Stimulated activated CD4-positive, alpha-beta T cell treated with anti-CD3 and anti-CD28 coated beads, TNF-alpha, amount 100 ng/mL, for 4 hours (primary cell): ENCODE measurements around the gene EXOSC2.

ENCODE experiments used
- DNase-seq, 3 experiments: peaks; one replicate each; pipeline ENCODE4 v3.0.0-alpha.2; 2020; ENCODE audit warnings: low read depth in 3 of 3

Gene EXOSC2, protein sequence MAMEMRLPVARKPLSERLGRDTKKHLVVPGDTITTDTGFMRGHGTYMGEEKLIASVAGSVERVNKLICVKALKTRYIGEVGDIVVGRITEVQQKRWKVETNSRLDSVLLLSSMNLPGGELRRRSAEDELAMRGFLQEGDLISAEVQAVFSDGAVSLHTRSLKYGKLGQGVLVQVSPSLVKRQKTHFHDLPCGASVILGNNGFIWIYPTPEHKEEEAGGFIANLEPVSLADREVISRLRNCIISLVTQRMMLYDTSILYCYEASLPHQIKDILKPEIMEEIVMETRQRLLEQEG

DNA sequence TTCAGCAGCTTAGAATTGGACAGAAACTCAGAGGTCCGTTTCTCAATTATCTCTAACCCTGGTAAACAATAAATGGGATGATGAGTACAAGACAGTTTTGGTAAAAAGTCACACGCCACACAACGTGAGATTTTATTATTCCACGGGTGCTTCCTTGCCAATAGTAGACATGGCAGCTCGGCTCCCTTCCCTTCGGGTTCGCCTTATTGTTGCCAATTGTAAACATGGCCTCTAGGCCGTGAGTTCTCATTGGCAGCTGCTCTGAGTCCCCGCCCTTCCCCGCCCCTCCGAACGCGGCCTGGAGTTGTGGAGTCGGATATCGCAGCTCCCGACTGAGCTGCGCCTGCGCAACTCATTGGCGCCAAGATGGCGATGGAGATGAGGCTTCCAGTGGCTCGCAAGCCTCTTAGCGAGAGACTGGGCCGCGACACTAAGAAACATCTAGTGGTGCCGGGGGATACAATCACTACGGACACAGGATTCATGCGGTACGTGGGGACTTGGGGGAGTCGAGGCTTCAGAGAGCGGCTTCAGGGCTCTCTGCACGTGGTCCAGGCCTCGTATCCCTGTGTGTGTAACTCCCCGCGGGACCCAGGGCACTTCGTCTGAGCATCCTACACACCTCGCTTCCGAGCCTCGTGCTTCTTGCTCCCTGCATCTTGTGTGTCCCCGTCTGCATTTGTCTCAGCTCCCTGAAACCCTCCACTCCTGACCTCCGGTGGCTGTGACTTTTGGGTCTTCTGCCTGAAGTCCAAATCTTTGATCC lies at the start of gene EXOSC2:
EXOSC2 (plus strand) TSS at position 355 of the 766 bp plus-strand sequence; CDS start at position 367, 12 bp downstream.
- DNase-seq, result peak; percentile 94 to 97 (median 95)

DNA sequence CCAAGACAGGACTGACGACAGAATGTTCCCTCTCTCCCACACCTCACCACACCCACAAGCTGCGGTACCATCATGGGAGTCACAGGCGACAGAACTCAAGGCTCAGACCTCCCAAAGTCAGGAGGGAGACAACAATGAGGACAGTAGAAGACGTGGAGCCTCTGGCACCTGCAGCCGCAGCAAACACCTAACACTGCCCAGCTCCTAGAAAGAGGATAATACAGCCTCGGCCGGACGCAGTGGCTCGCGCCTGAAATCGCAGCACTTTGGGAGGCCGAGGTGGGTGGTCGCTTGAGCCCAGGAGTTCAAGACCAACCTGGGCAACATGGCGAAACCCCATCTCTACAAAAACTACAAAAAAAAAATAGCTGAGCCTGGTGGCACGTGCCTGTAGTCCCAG lies 42.4 kb upstream of the EXOSC2 start:
- no peak for DNase-seq

DNA sequence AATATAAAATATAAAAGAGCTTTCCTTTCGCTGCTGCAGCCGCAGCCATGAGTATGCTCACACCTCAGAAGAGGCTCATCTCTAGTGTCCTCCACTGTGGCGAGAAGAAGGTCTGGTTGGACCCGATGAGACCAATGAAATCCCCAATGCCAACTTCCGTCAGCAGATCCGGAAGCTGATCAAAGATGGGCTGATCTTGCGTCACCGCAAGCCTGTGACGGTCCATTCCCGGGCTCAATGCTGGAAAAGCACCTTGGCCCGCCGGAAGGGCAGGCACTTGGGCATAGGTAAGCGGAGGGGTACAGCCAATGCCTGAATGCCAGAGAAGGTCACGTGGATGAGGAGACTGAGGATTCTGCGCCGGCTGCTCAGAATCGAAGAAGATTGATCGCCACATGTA lies 41.8 kb upstream of the EXOSC2 start:
- DNase-seq, result no peak

DNA sequence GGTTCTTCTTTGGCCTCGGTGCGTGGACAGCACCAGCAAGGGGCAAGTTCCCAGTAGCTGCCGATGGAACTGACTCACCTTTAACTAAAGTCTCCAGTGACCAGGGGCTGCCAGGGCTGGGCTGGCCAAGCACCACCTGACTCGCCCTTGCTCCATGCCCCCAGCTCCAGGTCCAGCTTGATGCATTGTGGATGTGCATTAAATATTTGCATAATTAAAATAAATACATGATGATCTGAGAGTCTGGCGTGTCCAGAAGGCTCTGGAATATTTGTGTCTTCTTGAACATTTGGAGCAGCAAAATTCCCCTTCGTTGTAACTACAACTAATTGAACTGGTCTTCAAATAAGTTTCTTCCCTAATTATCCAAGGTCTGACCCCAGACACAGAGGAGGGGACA lies 38.7 kb upstream of the EXOSC2 start:
- DNase-seq, result no peak

DNA sequence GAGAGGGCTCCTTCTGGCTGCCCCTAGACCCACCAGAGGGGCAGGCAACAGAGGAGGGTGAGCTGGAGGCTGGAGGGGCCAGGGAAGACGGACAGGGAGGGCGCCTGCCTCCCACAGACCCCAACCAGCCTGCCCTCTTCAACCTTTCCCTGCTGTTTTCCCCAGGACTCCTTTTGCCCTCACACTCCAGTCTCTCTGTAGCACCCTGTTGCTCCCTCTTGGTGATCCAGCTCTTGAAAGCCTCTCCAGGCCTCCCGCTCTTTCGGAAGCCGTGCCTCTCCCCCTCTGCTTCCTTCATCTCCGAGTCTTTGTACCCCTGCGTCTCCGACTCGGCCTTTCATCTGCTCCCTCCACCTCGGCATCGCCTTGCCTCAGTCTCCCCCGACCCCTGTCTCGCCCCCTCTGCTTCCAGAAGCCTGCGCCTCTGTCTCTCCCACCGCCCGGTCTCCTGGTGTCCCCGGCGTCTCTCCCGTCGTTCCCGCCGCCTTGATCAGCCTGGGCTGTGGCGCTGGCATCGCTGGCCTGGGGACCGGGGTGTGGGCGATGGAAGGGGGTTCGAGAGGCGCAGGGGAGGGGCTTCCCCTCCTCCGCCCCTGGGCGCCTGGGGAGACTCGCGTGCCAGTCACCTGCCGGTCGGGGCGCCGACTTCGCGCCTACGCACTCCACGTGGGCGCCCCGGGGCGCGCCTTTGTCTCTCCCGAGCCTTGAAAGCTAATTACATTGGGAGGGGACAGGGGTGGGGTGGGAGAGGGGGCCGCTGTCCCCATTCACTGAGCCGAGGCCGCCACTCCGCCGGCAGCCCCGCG lies 34.5 kb upstream of the EXOSC2 start:
- no peak for DNase-seq

DNA sequence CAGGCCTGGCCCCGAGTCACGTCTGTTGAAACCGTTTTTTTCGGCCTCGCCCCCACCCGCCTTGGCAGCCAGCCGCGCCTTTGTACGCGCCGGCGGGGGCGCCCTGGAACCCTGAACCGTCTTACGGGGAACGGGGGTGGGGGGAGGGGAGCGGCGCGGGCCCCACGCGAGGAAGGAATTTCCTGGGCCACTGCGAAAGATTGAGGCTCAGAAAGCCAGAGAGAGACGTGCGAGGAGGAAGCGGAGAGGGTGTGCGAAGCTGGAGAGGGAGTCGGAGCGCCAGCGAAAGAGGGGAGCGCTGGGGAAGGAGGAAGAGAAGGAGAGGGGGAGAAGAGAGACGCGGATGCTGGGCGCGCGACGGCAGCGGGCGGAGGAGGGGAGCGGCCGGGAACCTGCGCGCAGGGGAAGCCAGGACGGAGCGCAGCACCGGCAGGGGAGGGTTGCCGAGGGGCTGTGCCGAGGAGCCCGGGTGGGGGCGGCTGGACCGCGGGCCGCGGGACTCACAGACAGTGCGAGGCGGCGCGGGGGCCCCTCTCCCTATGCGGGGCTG lies 33.8 kb upstream of the EXOSC2 start:
- DNase-seq, result no peak

DNA sequence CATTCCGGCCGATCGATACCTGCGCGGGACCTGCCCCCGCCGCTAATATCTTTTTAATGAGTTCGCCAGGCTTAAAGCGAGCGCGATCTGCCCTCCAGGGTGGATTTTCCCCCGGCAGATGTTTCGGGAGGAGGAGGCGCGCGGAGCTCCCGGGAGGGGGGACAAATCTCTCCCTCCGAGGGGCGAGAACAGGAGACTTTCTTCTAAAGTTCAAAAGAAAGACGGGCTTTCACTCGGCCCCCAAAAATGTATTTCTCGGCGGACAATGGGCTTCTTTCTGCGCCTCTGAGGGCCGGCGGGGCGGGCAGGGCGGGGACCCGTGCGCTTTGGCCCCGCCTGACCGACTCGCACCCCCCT lies 33.3 kb upstream of the EXOSC2 start:
- DNase-seq, result no peak

DNA sequence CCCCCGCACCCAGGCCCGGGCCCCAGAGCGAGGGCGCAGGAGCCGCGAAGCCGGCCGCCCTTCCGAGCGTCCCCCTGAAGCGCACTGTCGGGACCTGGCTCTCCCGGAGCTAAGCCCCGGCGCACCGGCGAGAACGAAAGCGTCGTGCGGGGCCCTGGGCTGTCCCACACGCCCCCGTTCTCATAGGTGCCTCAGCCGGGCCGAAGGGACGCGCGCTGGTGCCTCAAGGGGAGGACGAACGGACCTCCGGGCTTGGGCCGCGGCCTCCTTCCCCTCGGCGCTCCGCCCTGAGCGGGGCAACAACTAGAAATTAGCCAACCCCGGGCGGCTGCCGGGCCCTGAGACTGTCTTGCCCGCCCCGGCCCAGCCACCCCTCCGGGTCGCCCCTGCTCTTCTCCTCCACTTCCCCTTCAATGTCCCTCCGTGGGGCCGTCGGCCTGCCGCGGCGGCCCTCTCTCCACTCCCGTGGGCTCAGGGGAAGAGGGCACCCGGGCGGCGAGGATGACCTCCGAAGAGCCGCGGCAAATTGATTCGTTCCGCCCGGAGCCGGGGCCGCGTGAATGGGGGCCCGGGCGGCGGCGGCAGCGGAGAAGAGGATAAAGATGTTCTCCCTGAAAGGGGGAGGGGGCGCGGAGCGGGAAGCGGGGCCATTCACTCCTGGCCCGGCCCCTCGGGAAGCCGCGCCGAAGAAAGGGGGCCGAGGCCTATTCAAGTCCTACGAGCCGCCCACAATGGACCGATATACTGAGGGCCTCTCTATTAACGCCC lies 32.7 kb upstream of the EXOSC2 start:
- no peak for DNase-seq

DNA sequence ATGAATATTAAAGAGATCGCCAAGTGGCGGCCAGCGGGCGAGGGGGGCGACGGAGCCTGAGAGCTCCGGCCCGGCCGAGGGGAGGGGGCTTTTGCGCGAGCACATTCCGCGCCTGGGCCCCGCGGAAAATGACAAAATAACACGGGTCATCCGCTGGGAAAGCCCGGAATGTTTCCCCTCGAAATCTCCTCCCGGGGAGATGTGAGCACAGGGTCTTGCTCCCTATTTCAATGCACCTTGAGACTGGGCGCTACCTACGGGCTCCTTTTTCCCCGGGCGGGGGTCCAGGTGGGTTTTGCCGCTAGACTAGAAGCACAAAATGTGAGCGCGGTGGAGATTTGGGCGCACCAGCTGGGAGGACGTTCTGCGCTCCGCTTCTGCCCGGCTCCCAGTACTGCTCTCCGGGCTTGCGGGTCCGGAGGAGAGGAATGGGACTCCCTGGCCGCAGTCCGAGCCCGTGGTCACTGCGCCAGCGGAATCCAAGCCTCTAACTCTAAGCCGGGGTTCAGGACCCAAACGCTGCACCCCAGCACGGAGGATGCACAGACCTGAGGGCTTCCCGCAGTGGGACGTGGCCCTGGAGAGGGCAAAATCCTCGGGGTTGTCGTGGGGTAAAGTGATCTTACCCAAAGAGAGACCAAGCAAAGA lies 32.0 kb upstream of the EXOSC2 start:
- DNase-seq, result no peak

DNA sequence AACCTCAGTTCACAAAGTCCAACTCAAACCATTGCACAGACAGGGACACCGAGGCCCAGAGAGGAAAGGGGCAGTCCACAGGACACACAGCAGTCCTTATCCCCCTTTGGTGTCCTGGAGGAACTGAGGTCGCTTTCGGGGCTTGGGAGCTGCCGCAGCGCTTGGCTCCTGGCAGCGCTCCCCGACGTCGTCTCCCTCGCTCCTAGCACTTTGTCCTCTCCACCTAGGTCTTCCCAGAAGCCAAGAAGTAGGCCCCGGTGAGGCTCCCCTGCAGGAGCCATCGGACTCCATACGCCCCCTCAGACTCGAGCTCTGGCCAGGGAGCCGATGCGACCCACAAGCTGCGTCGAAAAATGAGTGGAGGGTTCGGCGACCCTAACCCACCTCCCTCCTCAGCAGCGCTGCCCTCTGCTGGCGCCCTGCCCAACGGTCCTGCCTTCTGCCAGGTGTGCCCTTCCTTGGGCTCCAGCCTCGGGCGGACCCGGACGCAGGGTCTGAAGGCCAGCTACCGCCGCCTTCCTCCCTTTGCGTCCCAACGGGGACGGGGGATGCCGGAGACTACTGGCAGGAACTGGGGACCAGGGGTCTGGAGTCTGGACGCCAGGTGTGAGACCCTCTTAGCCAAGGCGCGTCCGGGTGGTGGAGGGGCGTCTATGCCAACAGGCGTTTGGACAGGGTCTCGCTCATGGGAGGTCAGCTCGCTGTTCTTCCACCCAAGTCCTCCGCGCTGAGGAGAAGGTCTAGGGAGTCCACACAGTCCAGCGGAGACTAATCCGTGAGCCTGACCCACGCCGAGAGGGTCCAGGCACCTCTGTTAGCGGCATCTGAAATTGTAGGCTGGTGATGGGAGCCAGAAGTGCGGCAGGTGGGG lies 31.2 kb upstream of the EXOSC2 start:
- no peak for DNase-seq

DNA sequence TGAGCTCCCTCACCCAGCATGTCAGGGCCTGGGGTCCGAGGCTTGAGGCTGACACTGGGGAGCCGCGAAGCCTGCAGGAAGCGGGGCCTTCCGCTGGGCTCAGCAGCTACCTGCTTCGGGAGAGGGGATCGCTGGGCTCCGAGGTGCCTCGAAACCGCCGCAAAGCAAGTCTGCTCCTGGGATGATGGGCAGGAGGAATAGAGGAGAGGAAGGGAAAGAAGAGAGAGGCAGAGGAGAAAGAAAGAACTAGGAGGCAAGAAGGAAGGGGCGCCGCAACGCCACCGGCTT lies 30.7 kb upstream of the EXOSC2 start:
- DNase-seq, result no peak

DNA sequence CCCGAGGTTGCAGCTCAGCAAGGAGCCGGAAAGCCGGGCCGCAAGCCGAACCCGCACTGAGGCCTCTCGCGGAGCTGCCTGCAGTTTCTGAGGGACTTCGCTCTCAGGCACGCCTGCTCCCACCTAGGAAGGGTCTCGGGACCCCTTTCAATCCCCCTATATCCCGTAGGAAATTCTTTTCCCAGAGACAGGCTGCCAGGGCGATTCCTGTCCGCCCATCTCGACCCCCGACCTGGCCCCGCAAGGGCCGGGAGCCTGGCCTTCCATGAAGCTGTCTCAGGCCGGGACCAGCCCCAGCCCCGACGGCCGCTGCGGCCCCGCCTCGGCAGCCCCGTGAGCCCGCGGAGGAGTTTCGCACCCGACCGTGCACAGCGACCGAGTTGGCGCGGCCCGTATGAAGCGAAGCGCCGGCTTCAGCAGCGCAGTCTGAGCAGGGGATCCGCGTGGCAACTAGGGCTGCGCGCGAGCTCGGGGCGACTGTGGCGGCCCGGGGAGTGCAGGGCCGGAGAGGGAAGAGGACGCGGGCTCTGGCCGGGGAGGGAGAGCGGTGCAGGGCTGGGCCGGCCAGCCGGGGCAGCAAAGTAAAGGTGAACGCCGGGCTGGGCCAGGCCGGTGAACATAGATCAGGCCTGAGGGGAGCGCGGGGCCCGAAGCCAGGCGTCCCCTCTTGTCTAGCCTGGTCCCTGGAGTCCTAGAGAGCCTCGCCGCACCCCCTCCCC lies 30.2 kb upstream of the EXOSC2 start:
- no peak for DNase-seq

DNA sequence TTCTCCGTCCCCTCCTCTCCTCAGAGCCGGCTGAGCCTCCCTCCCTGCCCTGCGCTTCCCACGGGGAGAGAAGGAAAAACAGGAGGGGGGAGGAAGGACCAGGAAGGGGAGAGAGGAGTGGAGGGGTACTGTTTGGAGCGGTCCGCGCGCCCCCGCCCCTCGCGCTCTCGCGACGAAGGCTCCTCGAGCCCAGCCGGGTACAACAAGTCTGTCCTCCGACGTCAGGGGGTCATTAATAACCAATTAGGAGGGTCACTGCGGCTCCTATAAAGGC lies 29.7 kb upstream of the EXOSC2 start:
- no peak for DNase-seq

DNA sequence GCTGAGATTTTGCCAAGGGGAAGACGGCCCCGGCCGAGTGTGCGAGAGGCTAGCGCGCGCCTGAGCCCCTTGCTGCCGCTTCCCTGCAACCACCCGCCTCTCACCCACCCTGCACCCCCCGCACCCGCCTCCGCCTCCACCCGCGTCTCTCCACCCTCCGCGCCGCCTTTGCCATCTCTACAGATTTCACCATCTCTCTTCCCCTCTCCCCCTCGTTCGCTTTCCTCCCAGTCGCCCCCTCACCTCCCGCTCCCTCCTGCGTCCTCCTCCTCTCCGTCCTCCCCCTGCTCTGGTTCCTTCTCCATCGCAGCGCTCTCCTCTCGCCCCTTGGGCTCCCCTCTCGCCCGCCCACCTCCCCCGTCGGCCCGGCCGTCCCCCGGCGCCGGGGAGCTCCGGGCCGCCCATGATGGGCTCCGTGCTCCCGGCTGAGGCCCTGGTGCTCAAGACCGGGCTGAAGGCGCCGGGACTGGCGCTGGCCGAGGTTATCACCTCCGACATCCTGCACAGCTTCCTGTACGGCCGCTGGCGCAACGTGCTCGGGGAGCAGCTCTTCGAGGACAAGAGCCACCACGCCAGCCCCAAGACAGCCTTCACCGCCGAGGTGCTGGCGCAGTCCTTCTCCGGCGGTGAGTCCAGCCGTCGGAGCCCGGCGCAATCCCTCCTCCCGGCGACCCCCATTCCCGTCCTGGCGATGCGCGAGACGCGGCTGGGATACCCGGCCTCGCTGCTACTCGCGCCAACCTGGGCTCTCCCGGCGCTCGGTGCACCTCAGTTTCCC lies 29.1 kb upstream of the EXOSC2 start, which contains the start of gene PRDM12:
PRDM12 (plus strand) TSS at position 344 of the 778 bp plus-strand sequence; CDS start at position 404, 60 bp downstream.
- no peak for DNase-seq

DNA sequence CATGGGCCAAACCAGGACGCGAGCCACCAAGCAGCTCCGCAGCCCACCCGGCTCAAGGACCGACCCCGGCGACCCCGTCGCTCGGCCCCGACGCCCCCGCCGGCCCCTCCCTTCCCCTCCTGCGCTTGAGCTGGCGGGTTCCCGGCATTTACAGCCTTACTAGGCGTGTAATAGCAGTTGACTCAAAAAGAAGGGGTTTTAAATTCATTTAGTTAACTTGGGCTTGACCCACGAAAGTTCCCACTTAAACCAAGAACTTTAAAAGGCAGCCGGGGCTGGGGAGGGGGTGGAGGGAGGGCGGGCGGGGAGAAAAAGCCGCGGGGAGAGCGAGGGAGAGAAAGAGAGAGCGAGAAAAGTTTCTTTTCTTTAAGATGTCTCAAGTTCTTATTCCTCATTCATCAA lies 28.6 kb upstream of the EXOSC2 start:
- DNase-seq, result no peak

DNA sequence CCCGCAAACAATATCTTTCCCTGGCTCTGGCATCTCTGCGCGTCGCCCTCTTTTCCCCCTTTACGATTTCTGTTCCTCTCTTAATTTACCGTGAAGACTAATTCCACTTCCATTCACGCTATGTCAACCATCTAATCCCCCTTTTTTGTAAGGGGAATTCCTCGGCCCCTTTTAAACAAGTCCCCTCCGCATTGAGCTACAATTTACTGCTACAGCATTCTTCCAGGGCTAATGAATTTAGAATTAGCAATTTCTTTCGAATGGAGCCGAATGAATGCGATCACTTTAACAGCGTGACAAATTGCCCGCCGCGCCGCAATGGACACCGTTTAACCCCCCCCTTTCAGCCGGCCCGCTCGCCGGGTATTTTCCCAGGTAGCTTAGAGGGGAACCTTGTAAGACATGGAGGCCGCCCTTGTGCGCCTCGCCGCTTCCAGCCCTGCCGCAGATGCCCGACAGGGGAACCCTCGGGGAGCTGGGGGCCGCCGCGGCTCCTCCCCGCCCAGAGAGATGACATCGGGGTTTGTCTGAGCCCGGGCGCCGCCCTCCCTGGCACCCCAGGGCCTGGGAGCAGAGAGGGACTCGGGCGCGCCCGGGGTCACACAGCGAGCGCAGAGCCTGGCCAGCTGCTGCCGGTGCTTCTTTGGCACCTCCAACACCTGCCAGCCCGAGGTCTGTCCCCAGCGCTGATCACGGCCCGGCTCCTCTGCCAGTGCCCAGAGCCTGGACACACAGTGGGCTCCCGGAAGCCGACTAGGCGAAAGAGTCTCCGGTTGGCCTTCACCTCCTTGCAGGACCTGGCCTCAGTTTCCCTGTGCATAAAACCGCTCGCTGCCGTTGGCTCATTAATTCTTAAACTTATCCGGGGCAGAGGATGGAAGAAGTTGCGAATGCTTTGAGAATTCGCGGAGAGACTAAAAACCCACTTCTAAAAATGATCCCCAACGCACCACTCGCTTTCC lies 27.9 kb upstream of the EXOSC2 start:
- DNase-seq, result no peak

DNA sequence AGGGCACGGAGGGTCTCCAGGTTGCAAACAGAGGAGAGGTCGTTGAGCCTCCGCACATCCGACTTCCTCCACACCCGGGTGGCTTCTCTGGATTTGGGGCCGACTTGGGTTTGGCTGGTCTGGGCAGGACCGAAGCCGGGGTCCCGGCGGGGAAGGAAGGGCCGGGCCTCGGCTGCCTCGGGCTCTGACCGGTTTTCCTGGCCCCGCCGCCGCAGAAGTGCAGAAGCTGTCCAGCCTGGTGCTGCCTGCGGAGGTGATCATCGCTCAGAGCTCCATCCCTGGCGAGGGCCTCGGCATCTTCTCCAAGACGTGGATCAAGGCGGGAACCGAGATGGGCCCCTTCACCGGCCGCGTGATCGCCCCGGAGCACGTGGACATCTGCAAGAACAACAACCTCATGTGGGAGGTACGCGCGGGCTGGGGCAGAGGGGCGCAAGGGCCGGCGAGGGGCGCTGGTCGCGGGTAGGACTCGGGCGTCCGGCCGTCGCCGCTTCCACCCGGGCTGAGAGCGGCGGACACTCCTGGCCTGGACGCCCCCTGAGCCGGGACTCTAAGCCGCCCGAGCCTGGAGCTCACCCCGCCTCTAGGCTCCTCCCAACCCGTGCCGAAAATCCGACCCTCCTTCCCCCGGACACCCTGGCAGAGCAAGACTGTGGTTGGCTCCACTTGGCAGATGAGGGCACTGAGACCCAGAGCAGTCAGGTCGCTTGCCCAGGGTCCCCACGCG lies 27.0 kb upstream of the EXOSC2 start:
- DNase-seq, result no peak
